ENCODE results near the gene ACHE. TPM values are rescaled to one million over a fixed set of nuclear protein-coding genes. Genes with fewer than 3 reads are reported as not detected.

Gene ACHE
- total RNA-seq, 8 experiments from 2014 or later = 1.3 to 64.5 (median 13.4) TPM

DNA sequence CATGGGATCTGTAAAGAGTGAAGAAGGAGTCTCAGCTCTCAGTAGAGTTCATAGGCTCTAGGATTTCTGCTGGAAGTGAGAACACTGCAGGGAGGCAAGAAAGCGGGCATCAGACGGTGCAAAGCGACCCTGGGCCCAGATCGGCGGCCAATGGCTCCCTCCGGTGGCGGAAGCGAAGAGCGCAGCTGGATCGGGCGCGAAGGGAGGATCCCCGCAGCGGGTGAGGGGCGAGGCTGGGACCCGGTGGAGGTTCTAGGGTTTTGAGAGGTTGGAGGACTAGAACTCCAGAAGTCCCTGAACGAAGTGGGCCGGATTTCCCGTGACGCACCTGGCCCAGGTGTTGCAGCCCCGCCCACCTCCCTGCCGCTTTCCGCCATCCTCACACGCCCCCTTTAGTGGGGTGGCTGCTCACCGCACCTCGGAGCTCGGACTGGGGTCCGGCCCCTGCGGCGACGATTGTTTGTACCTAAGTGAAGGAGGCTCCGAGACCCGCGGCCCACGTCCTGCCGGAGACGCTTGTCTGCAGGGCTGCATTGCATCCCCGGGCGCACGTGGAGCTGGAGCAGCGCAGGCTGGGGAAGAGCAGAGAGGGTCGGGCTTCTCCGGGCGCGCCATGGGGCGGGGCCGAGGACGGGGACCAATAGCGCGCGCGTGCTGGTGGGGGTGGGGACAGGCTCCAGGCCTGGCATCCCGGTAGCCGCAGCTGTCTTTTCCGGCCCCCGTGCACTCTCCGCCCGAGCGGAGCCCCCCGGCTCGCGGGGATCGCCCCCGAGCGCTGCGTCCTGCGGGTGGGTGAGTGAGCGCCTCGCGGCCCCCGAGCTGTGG is 43.4 kb downstream of the ACHE start, which contains the start of gene SLC12A9:
Gene SLC12A9 (plus strand): TSS at position 666 of the 825 bp plus-strand sequence. CDS start 1,485 bp downstream, outside the sequence.
- Histone ChIP-seq H3K4me3 (peak within 1 kb of the TSS; percentile 50 to 78 (median 77)), H3K27ac (no peak within 1 kb of the TSS), H3K4me1 (replicated peaks in 1 of 2) (peaks cover 4 to 6% of the 10 kb centered on the region in 2 donors)
- peak; percentile 99 for ATAC-seq (replicated peaks in 6 of 8)
- WGBS, 10 experiments = 0% methylated on average over 1 to 12 of the region's 71 CpGs; no CpG with 5 or more reads in 4 of the 10 experiments
- in situ Hi-C loops (cut with MboI; ENCODE audit: low pct_unique_long_range_greater_than_20kb in 2 of 9, low sequenced_read_pairs in 9 of 9, unreplicated experiment in 9 of 9) = loop anchor here in 8 of 9 experiments (10.0 to 25.0 kb wide), 4 partner anchors 57 to 390 kb away; partner anchors contain the start of genes POP7 (in 6 of the 8), SPACDR (in 5 of the 8) and EPO (in 4 of the 8)

DNA sequence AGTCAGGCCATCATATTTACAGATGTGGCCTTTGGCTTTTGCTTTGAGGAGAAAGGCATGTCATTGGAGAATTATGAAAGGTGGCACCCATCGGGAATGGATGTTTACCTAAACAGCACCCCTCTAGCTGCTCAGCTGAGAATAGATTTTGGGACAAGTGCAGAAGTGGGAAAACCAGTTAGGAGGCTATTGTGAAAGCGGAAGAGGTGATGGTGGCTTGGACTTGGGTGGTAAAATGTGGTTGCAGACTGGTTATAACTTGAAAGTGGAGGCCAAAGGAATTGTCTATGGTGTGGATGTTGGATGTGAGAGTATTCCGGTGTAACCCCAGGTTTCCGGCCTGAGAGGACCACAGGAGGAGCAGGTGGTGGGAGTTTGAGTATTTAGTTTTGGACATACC is 48.3 kb downstream of the ACHE start:
- Histone ChIP-seq H3K4me1 (replicated peaks in 1 of 2) (no peaks in the 10 kb centered on the region), H3K27ac (no peak overlapping the region), H3K4me3 (no peak overlapping the region)
- in situ Hi-C loops (cut with MboI; ENCODE audit: low pct_unique_long_range_greater_than_20kb in 2 of 9, low sequenced_read_pairs in 9 of 9, unreplicated experiment in 9 of 9) = loop anchor here in 1 of 9 experiments (25.0 kb wide), 1 partner anchor 135 kb away; the partner anchor contains the start of genes EPO and POP7
- no peak for ATAC-seq (replicated peaks in 6 of 8)
- WGBS, 10 experiments = 80 to 100% (median 98%) methylated on average over 1 to 4 of the region's 4 CpGs; no CpG with 5 or more reads in 6 of the 10 experiments

DNA sequence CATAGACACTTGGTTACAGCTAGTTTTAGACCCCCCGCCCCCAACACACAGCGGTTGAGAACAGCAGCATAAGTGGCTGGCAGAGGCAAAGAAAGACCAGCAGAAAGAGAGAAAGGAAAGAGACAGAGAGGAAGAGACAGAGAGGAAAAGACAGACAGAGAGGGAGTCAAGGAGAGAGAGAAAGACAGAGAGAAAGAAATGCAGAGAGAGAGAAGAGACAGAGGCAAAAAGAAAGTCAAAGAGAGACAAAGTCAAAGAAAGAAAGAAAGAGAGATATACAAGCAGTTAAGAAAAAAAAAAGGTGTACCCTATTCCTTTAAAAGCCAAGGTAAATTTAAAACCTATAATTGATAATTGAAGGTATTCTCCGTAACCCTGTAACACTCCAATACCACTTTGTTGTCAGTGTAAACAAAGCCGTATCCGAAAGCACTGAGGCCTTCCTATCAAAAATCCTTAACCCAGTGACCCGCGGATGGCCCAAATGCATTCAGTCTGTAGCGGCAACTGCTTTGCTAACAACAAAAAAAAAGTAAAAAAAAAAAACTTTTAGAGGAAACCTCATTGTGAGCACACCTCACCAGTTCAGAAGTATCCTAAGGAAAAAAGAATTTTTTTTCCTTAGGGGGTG is 55.1 kb downstream of the ACHE start:
- no peak for ATAC-seq (replicated peaks in 6 of 8)
- Histone ChIP-seq H3K4me1 (replicated peaks in 1 of 2) (peaks cover 12 to 13% of the 10 kb centered on the region in 2 donors), H3K4me3 (no peak overlapping the region), H3K27ac (no peak overlapping the region)
- in situ Hi-C loops (cut with MboI; ENCODE audit: low pct_unique_long_range_greater_than_20kb in 2 of 9, low sequenced_read_pairs in 9 of 9, unreplicated experiment in 9 of 9) = loop anchor here in 1 of 9 experiments (25.0 kb wide), 1 partner anchor 128 kb away; the partner anchor contains the start of genes EPO and POP7
- 22 to 81% (median 39%) methylated on average over 5 to 8 of the region's 8 CpGs; no CpG with 5 or more reads in 1 of the 10 experiments for WGBS, 10 experiments

Other genes with a start within 250 kb of the ACHE start
- 10 to 100 TPM in 5 of 8 experiments, not detected in 3; 29.4 to 51.9 (median 38.1) TPM for gene ACTL6B, start 239.4 kb downstream of the ACHE start, total RNA-seq
- gene GNB2, start 222.1 kb downstream of the ACHE start, total RNA-seq = 100 to 1,000 TPM; 141 to 235 (median 188) TPM
- 10 to 100 TPM; 10.6 to 40.7 (median 19.1) TPM for gene GIGYF1, start 201.6 kb downstream of the ACHE start, total RNA-seq
- 10 to 100 TPM; 32.0 to 59.6 (median 38.6) TPM for gene POP7, start 189.8 kb downstream of the ACHE start, total RNA-seq
- under 1 TPM in 1 of 8 experiments, not detected in 7; 0.11 TPM for gene EPO, start 175.4 kb downstream of the ACHE start, total RNA-seq
- under 1 TPM in 6 of 8 experiments, not detected in 2; 0.04 to 0.24 (median 0.14) TPM for gene ZAN, start 162.3 kb downstream of the ACHE start, total RNA-seq
- 10 to 100 TPM in 5 of 8 experiments, 1 to 10 TPM in 3; 3.5 to 49.9 (median 17.1) TPM for gene EPHB4, start 68.4 kb downstream of the ACHE start, total RNA-seq
- 10 to 100 TPM in 4 of 8 experiments, 1 to 10 TPM in 4; 6.8 to 29.3 (median 11.9) TPM for gene SLC12A9, start 43.2 kb downstream of the ACHE start, total RNA-seq
- gene TRIP6, start 28.5 kb downstream of the ACHE start, total RNA-seq = 10 to 100 TPM in 5 of 8 experiments, 1 to 10 TPM in 3; 3.0 to 90.1 (median 22.4) TPM
- 100 to 1,000 TPM in 3 of 8 experiments, 10 to 100 TPM in 5; 28.4 to 149 (median 57.0) TPM for gene SRRT, start 20.8 kb downstream of the ACHE start, total RNA-seq
- 1 to 10 TPM; 2.4 to 5.2 (median 2.9) TPM for gene UFSP1, start 6.2 kb downstream of the ACHE start, total RNA-seq
- 1 to 10 TPM in 2 of 8 experiments, under 1 TPM in 5, not detected in 1; 0.11 to 2.2 (median 0.72) TPM for gene MUC3A, start 53.6 kb upstream of the ACHE start, total RNA-seq
- 1 to 10 TPM in 7 of 8 experiments, under 1 TPM in 1; 0.43 to 9.6 (median 1.9) TPM for gene MUC12, start 73.7 kb upstream of the ACHE start, total RNA-seq
- gene MUC17, start 124.2 kb upstream of the ACHE start, total RNA-seq = 1 to 10 TPM in 1 of 8 experiments, under 1 TPM in 6, not detected in 1; 0.04 to 1.2 (median 0.17) TPM
- 10 to 100 TPM in 4 of 8 experiments, 1 to 10 TPM in 4; 1.4 to 20.0 (median 7.2) TPM for gene TRIM56, start 189.6 kb upstream of the ACHE start, total RNA-seq
- 100 to 1,000 TPM in 1 of 8 experiments, 10 to 100 TPM in 1, 1 to 10 TPM in 2, under 1 TPM in 4; 0.05 to 128 (median 0.93) TPM for gene SERPINE1, start 231.2 kb upstream of the ACHE start, total RNA-seq